Testis (tissue), 3 donors: ENCODE results near the gene ECHS1. TPM values are rescaled to one million over a fixed set of nuclear protein-coding genes. Genes with fewer than 3 reads are reported as not detected.
"Not testable (repeated sequence)": the region's sequence is repeated elsewhere in the genome, so short reads cannot be mapped to it uniquely, and the experiment has no call there.

ENCODE experiments used
- DNase-seq: peaks from one replicate; pipeline ENCODE4 v3.0.0-alpha.2; 2019
- H3K27ac ChIP-seq, 2 donors: fragments of 200-600 bp; sonication (generic); one replicate each; pipeline ENCODE4 v1.5.1; 2019
- H3K27me3 ChIP-seq: fragments of 200-600 bp; sonication (generic); one replicate; pipeline ENCODE4 v1.5.1; 2019
- H3K36me3 ChIP-seq: fragments of 200-600 bp; sonication (generic); one replicate; pipeline ENCODE4 v1.5.1; 2017; ENCODE audit warnings: low read depth; ENCODE audit errors: missing control alignments
- H3K4me1 ChIP-seq: fragments of 200-600 bp; sonication (generic); one replicate; pipeline ENCODE4 v1.5.1; 2019
- H3K4me3 ChIP-seq, 2 donors: fragments of 200-600 bp; sonication (generic); one replicate each; pipeline ENCODE4 v1.5.1; 2017 to 2019
- H3K9me3 ChIP-seq: fragments of 200-600 bp; sonication (generic); one replicate; pipeline ENCODE4 v1.5.1; 2017
- POLR2A ChIP-seq: fragments of 450-650 bp; IDR thresholded peaks from one replicate; pipeline ENCODE4 v1.6.1; 2017; ENCODE audit warnings: antibody characterized with exemption, mild to moderate bottlenecking, moderate library complexity
- WGBS, 2 donors: methylation state at CpG; one replicate each; pipeline ENCODE4 v1.1.5; 2018; 5-methylcytosine and 5-hydroxymethylcytosine counted together
- intact Hi-C: fragments of 100-400 bp; cut with DNase I; formaldehyde crosslinking; loops from one replicate; pipeline ENCODE4 v1.15.1; 2023; ENCODE audit warnings: low total_unique reads
- polyA plus RNA-seq: library from polyadenylated mRNA; stranded (reverse); fragments of 350-450 nt; fragmentation: Illumina TruSeq; extraction: RNeasy Lipid Tissue Mini Kit (QIAGEN cat#74804); gene quantifications from one replicate; pipeline ENCODE4 v1.2.3, GENCODE V29; 2014; ENCODE audit warnings: low read depth, low replicate concordance; ENCODE audit not compliant: insufficient read depth
- total RNA-seq, 2 donors: library from RNA; depleted of rRNA; stranded (reverse); fragments of >200 nt; gene quantifications; one replicate each; pipeline ENCODE4 v1.2.3, GENCODE V29; 2016
- TF ChIP-seq, protein P1 (sequence below), 3 experiments: fragments of 450-650 bp in 2 of 3; fragments of 200-600 bp in 1 of 3; sonication (generic) in 1 of 3; IDR thresholded peaks; one replicate each; pipeline ENCODE4 v1.5.1; 2016 to 2019; ENCODE audit warnings: antibody characterized with exemption in 3 of 3, mild to moderate bottlenecking in 2 of 3, moderate library complexity in 1 of 3

ECHS1 gene
- total and polyA plus RNA-seq, 3 donors from 2014 or later: 104 to 118 (median 118) TPM

- Histone ChIP-seq H3K4me3 (no peak overlapping the region), H3K36me3 (no peaks in the 10 kb centered on the region), H3K9me3 (no peaks in the 10 kb centered on the region), H3K4me1 (peaks cover 20% of the 10 kb centered on the region), H3K27ac (no peak overlapping the region), H3K27me3 (no peaks in the 10 kb centered on the region)
- intact Hi-C loops: no loop called here
- DNase-seq: no peak
- 86% methylated on average over 12 of the region's 12 CpGs; no CpG with 5 or more reads in 1 of the 2 donors for WGBS, 2 donors
- TF ChIP-seq POLR2A: no peak
- TF ChIP-seq, protein P1, sequence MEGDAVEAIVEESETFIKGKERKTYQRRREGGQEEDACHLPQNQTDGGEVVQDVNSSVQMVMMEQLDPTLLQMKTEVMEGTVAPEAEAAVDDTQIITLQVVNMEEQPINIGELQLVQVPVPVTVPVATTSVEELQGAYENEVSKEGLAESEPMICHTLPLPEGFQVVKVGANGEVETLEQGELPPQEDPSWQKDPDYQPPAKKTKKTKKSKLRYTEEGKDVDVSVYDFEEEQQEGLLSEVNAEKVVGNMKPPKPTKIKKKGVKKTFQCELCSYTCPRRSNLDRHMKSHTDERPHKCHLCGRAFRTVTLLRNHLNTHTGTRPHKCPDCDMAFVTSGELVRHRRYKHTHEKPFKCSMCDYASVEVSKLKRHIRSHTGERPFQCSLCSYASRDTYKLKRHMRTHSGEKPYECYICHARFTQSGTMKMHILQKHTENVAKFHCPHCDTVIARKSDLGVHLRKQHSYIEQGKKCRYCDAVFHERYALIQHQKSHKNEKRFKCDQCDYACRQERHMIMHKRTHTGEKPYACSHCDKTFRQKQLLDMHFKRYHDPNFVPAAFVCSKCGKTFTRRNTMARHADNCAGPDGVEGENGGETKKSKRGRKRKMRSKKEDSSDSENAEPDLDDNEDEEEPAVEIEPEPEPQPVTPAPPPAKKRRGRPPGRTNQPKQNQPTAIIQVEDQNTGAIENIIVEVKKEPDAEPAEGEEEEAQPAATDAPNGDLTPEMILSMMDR (IDR thresholded peaks at IDR 0.05): no peak
Observed at GRCh38 chr10:133391249-133391635, 18.1 kb upstream of the ECHS1 start.

- no peak for DNase-seq
- TF ChIP-seq, protein P1 (IDR thresholded peaks at IDR 0.05): no peak
- TF ChIP-seq POLR2A: no peak
- Histone ChIP-seq H3K9me3 (no peaks in the 10 kb centered on the region), H3K27ac (no peak overlapping the region), H3K4me1 (peaks cover 15% of the 10 kb centered on the region), H3K4me3 (no peak overlapping the region), H3K27me3 (no peaks in the 10 kb centered on the region), H3K36me3 (no peaks in the 10 kb centered on the region)
- intact Hi-C loops: no loop called here
- WGBS, 2 donors: 79 to 91% methylated on average over 17 to 19 of the region's 19 CpGs
Observed at GRCh38 chr10:133390597-133391248, 17.6 kb upstream of the ECHS1 start.

DNA sequence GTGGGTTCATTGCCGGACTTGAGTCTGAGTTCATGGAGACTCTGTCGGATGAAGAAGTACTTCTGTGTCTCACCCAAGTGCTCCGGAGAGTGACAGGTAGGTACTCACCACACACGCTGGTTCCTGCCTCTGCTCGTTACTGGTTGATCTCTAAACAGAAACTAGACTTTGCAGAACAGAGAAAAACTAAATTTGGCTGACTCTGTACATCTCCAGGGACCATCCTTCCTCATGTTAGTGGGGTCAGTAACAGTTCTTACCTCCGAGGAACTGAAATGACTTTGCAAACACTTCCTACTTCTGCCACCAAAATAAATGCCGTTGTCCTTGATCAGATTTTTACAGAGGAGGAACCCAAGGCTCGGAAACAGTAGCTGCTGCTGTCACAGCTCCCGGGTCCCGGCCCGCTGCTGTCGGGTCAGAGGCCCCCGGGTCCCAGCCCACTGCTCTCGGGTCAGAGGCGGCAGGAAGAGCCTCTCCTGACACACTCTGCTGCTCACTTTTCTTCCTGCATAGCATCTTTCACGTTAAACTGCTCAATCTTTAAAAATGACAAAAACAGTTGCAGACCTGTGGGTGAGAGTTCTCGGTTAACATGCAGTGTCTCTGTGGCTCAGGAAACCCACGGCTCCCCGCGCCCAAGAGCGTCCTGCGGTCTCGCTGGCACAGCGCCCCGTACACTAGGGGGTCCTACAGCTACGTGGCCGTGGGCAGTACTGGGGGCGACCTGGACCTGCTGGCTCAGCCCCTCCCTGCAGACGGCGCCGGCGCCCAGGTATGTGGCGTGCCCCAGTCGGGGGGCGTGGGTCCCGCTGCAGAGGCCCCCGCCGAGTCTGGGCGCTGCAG is 16.0 kb upstream of the ECHS1 start:
- TF ChIP-seq POLR2A: no peak
- TF ChIP-seq, protein P1 (IDR thresholded peaks at IDR 0.05): no peak
- Histone ChIP-seq H3K36me3 (no peaks in the 10 kb centered on the region), H3K9me3 (no peaks in the 10 kb centered on the region), H3K27ac (no peak overlapping the region), H3K27me3 (no peaks in the 10 kb centered on the region), H3K4me3 (no peak overlapping the region), H3K4me1 (peaks cover 4% of the 10 kb centered on the region)
- DNase-seq: no peak
- intact Hi-C loops: no loop called here
- 80 to 85% methylated on average over 36 to 39 of the region's 39 CpGs for WGBS, 2 donors

- TF ChIP-seq, protein P1 (IDR thresholded peaks at IDR 0.05): no peak
- no peak for TF ChIP-seq POLR2A
- H3K36me3 ChIP-seq: no peaks in the 10 kb centered on the region
- no peak for DNase-seq
- H3K4me3 ChIP-seq: no peak overlapping the region
- WGBS, 2 donors: 83 to 92% methylated on average over 13 to 17 of the region's 17 CpGs
- H3K4me1 ChIP-seq: peaks cover under 1% of the 10 kb centered on the region
- no peaks in the 10 kb centered on the region for H3K9me3 ChIP-seq
- no peaks in the 10 kb centered on the region for H3K27me3 ChIP-seq
- intact Hi-C loops: no loop called here
- no peak overlapping the region for H3K27ac ChIP-seq
Observed at GRCh38 chr10:133388236-133388972, 15.2 kb upstream of the ECHS1 start.

DNA sequence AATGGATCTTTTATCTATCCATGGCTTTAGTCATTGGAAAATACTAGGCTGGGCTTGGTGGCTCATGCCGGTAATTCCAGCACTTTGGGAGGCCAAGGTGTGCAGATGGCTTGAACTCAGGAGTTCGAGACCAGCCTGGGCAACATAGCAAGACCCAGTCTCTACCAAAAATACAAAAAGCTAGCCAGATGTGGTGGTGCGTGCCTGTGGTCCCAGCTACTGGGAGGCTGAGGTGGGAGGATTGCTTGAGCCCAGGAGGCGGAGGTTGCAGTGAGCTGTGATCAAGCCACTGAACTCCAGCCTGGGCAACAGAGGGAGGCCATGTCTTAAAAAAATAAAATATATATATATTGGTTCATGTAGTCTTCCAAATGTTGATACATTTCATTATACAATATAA is 13.8 kb upstream of the ECHS1 start:
- 95 to 97% methylated on average over 4 of the region's 4 CpGs for WGBS, 2 donors
- H3K27ac ChIP-seq, H3K9me3 ChIP-seq, H3K27me3 ChIP-seq, DNase-seq, intact Hi-C loops, H3K4me3 ChIP-seq, H3K36me3 ChIP-seq, H3K4me1 ChIP-seq: not testable (repeated sequence)
